Natural killer cell treated with Interleukin-12 subunit alpha and Interleukin-12 subunit beta and Interleukin-15 and Interleukin-18, amount 100 ng/mL, for 72 hours (primary cell): ENCODE data around the gene ATG16L1. TPM values are rescaled to one million over a fixed set of nuclear protein-coding genes. Genes with fewer than 3 reads are reported as not detected.

Experiments
- ATAC-seq, 2 donors: fragments of 150-1000 bp; cut with Tn5 transposase in 1 of 2; sonication (Bioruptor Pico), chemical (Tn5 transposase) in 1 of 2; 2 replicates each; pipeline ENCODE4 v1.10.0; 2021
- DNase-seq: peaks from one replicate; pipeline ENCODE4 v3.0.0; 2022; ENCODE audit warnings: low spot score
- H3K27ac Mint-ChIP-seq, 2 donors: 1 replicate in 1 of 2; 2 replicates in 1 of 2; pipeline ENCODE4 v1.8.0; 2022; ENCODE audit warnings: mixed read lengths in 2 of 2, mild to moderate bottlenecking in 1 of 2, moderate library complexity in 1 of 2
- H3K27me3 Mint-ChIP-seq, 2 donors: 1 replicate in 1 of 2; 2 replicates in 1 of 2; pipeline ENCODE4 v1.8.0; 2022; ENCODE audit warnings: mixed read lengths in 2 of 2
- H3K36me3 Mint-ChIP-seq: one replicate; pipeline ENCODE4 v1.8.0; 2022; ENCODE audit warnings: mixed read lengths
- H3K4me1 Mint-ChIP-seq, 2 donors: 1 replicate in 1 of 2; 2 replicates in 1 of 2; pipeline ENCODE4 v1.8.0; 2022; ENCODE audit warnings: low read depth in 2 of 2, mixed read lengths in 2 of 2, mild to moderate bottlenecking in 1 of 2
- H3K4me3 Mint-ChIP-seq: one replicate; pipeline ENCODE4 v1.8.0; 2022; ENCODE audit warnings: mixed read lengths
- H3K9me3 Mint-ChIP-seq: 2 replicates; pipeline ENCODE4 v1.8.0; 2022; ENCODE audit warnings: mixed read lengths
- total RNA-seq, 2 donors: library from RNA; stranded (reverse); gene quantifications; one replicate each; pipeline ENCODE4 v1.2.3, GENCODE V29; 2022

Gene ATG16L1
- total RNA-seq, 2 donors from 2014 or later: 39.5 to 78.6 TPM

- peaks cover 44% of the 10 kb centered on the region for H3K36me3 Mint-ChIP-seq
- DNase-seq (no peak), ATAC-seq (no peak)
- no peaks in the 10 kb centered on the region for H3K27me3 Mint-ChIP-seq
- peaks cover 54 to 66% of the 10 kb centered on the region in 2 donors for H3K4me1 Mint-ChIP-seq
- no peaks in the 10 kb centered on the region for H3K9me3 Mint-ChIP-seq
- peak overlapping the region; percentile 92 to 97 for H3K27ac Mint-ChIP-seq
- H3K4me3 Mint-ChIP-seq: no peak overlapping the region
Observed at GRCh38 chr2:233271693-233272092, 20.2 kb downstream of the ATG16L1 start.

DNA sequence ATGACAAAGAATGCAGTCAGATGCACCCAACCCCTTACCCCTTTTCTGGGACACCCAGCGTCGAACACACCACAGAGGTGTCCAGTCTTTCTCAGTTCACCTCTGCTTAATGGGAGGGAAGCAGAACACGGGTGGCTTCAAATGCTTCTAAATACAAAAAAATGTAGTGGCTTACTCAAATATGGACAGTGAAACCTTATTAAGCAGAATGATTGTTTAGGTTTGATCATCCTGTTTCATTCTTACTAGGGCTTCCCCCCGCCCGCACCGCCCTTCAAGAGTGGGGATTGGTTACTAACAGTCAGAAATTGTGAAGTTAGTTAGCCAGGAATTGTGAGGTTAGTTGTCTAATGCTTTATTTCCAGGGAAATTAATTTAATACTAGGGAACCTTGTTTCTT lies 21.6 kb downstream of the ATG16L1 start:
- ATAC-seq (peak in 1 of 2 donors; percentile 56), DNase-seq (no peak)
- Mint-ChIP-seq H3K27me3 (no peaks in the 10 kb centered on the region), H3K9me3 (no peaks in the 10 kb centered on the region), H3K27ac (peak overlapping the region; percentile 92 to 97), H3K4me1 (peaks cover 44 to 55% of the 10 kb centered on the region in 2 donors), H3K36me3 (peaks cover 50% of the 10 kb centered on the region), H3K4me3 (no peak overlapping the region)

- Mint-ChIP-seq H3K4me1 (peaks cover 30 to 39% of the 10 kb centered on the region in 2 donors), H3K4me3 (no peak overlapping the region), H3K27ac (no peak overlapping the region), H3K27me3 (no peaks in the 10 kb centered on the region), H3K9me3 (no peaks in the 10 kb centered on the region), H3K36me3 (peaks cover 51% of the 10 kb centered on the region)
- no peak for DNase-seq
- ATAC-seq: no peak
Observed at GRCh38 chr2:233275223-233275622, 23.8 kb downstream of the ATG16L1 start.

DNA sequence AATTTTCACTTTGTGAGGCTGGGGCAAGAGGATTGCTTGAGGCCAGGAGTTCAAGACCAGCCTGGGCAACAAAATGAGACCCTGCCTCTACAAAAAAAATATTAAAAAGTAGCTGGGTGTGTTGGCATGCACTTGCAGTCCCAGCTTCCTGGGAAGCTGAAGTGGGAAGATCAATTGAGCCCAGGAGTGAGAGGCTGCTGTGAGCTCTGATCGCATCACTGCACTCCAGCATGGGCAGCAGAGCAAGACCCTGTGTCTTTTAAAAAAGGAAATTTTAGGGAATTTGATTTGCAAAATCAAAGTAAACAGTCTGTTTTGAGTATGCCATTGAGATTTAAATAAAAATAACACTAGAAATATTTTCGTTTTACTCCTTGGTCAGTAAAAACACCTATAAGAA lies 27.4 kb downstream of the ATG16L1 start:
- H3K36me3 Mint-ChIP-seq: peaks cover 50% of the 10 kb centered on the region
- no peaks in the 10 kb centered on the region for H3K9me3 Mint-ChIP-seq
- H3K4me3 Mint-ChIP-seq: no peak overlapping the region
- H3K27me3 Mint-ChIP-seq: no peaks in the 10 kb centered on the region
- ATAC-seq: no peak
- peaks cover 26 to 30% of the 10 kb centered on the region in 2 donors for H3K4me1 Mint-ChIP-seq
- no peak for DNase-seq
- H3K27ac Mint-ChIP-seq: no peak overlapping the region

GRCh38 chr2:233280114-233280693 lies 28.7 kb downstream of the ATG16L1 start:
- DNase-seq (no peak), ATAC-seq (no peak)
- Mint-ChIP-seq H3K27me3 (no peaks in the 10 kb centered on the region), H3K36me3 (peaks cover 42% of the 10 kb centered on the region), H3K27ac (peak overlapping the region in 1 of 2 donors; percentile 13), H3K9me3 (no peaks in the 10 kb centered on the region), H3K4me1 (peaks cover 22 to 25% of the 10 kb centered on the region in 2 donors), H3K4me3 (no peak overlapping the region)

DNA sequence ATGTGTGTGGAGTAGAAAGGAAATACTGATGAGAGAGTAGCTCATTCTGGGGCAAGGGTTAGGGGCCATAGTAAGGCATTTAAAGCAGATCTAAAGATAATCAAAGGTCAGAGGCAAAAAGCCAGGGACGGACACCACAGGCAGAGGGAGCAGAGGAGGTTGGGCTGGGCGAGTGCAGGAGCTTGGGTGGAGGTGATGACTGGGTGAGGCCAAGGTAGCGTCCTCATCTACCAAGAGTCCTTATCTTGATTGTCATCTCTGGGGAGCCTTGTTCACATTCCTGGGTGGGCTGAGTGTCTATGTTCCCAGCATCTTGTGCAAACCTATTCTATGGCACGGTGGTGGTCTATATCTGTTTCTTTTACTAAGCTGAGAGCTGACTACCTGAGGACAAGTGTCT lies 30.1 kb downstream of the ATG16L1 start:
- DNase-seq (no peak), ATAC-seq (no peak)
- peak overlapping the region; percentile 1 to 13 for H3K27ac Mint-ChIP-seq
- H3K4me1 Mint-ChIP-seq: peaks cover 25% of the 10 kb centered on the region in 2 donors
- no peaks in the 10 kb centered on the region for H3K27me3 Mint-ChIP-seq
- no peak overlapping the region for H3K4me3 Mint-ChIP-seq
- H3K36me3 Mint-ChIP-seq: peaks cover 42% of the 10 kb centered on the region
- H3K9me3 Mint-ChIP-seq: no peaks in the 10 kb centered on the region

GRCh38 chr2:233281992-233282603 lies 30.6 kb downstream of the ATG16L1 start:
- Mint-ChIP-seq H3K4me3 (no peak overlapping the region), H3K4me1 (peaks cover 25 to 29% of the 10 kb centered on the region in 2 donors), H3K36me3 (peaks cover 42% of the 10 kb centered on the region), H3K27ac (peak overlapping the region; percentile 1 to 13), H3K9me3 (no peaks in the 10 kb centered on the region), H3K27me3 (no peaks in the 10 kb centered on the region)
- DNase-seq (no peak), ATAC-seq (peak in 1 of 2 donors; percentile 61)

DNA sequence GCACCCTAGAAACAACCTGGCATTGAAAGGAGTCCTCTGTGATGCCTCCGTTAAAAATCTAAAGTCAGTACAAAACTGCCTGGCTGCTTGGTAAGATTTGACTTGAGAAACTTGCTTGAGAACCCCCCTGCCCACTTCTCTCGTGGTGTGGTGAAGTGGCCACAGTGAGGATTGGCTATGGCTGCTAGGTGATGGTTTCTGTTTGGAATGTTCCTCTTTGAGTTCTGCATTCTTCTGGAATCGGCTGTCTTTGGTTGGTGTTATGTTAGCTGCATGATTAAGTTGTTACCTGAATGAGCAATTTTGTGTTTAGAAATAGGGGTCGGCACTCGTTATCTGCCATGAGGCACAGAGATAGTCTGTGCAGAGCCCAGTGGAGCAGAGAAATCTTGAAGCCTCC lies 34.4 kb downstream of the ATG16L1 start:
- Mint-ChIP-seq H3K27me3 (no peaks in the 10 kb centered on the region), H3K4me1 (peaks cover 26 to 31% of the 10 kb centered on the region in 2 donors), H3K27ac (no peak overlapping the region), H3K36me3 (peaks cover 39% of the 10 kb centered on the region), H3K9me3 (no peaks in the 10 kb centered on the region), H3K4me3 (no peak overlapping the region)
- DNase-seq (no peak), ATAC-seq (no peak)

DNA sequence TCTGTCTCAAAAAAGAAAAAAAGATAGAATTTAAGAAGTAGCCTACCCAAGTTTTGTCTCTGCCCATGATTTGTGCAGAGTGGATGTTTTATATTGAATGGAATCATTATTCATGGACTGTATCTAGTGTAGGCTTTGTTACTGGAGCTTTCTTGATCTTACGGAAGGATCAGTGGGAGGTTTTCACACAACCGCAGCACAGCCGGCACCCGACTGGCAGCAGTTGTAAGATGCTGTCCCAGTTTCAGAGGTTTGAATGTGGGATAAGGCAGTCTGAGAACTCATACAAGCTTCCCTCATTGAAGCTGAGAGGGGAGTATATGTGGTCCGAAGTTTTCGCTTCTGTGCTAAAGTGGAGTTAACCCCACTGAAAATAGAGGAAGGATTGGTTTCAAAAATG lies 36.4 kb downstream of the ATG16L1 start:
- Mint-ChIP-seq H3K9me3 (no peaks in the 10 kb centered on the region), H3K27ac (no peak overlapping the region), H3K36me3 (peaks cover 35% of the 10 kb centered on the region), H3K4me1 (peaks cover 10 to 16% of the 10 kb centered on the region in 2 donors), H3K27me3 (no peaks in the 10 kb centered on the region), H3K4me3 (no peak overlapping the region)
- no peak for DNase-seq
- no peak for ATAC-seq

GRCh38 chr2:233288663-233289062 lies 37.2 kb downstream of the ATG16L1 start:
- Mint-ChIP-seq H3K27me3 (no peaks in the 10 kb centered on the region), H3K36me3 (peaks cover 35% of the 10 kb centered on the region), H3K9me3 (no peaks in the 10 kb centered on the region), H3K27ac (peak overlapping the region in 1 of 2 donors; percentile 56), H3K4me1 (peaks cover 7 to 13% of the 10 kb centered on the region in 2 donors), H3K4me3 (no peak overlapping the region)
- ATAC-seq: no peak
- no peak for DNase-seq

DNA sequence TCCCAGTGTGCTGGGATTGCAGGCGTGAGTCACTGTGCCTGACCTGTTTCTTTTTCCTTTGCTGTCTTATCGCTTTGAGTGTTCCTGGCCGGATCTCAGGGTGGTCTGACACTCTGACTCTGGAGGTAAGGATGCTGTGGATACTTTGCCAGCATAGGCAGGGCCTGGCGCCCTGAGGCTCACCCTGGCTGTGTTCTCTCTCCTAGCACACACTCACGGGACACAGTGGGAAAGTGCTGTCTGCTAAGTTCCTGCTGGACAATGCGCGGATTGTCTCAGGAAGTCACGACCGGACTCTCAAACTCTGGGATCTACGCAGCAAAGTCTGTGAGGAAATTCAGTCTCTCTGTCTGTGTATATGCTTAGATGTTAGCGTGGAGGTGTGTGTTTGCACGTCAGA lies 38.2 kb downstream of the ATG16L1 start:
- Mint-ChIP-seq H3K27ac (no peak overlapping the region), H3K4me3 (no peak overlapping the region), H3K36me3 (peaks cover 42% of the 10 kb centered on the region), H3K27me3 (no peaks in the 10 kb centered on the region), H3K9me3 (no peaks in the 10 kb centered on the region), H3K4me1 (peaks cover 7 to 13% of the 10 kb centered on the region in 2 donors)
- DNase-seq: no peak
- ATAC-seq: no peak

GRCh38 chr2:233290051-233290845 lies 38.8 kb downstream of the ATG16L1 start:
- DNase-seq (no peak), ATAC-seq (no peak)
- H3K4me3 Mint-ChIP-seq: no peak overlapping the region
- H3K36me3 Mint-ChIP-seq: peaks cover 36% of the 10 kb centered on the region
- H3K4me1 Mint-ChIP-seq: peaks cover 7 to 13% of the 10 kb centered on the region in 2 donors
- no peaks in the 10 kb centered on the region for H3K27me3 Mint-ChIP-seq
- H3K27ac Mint-ChIP-seq: peak overlapping the region; percentile 9 to 49
- H3K9me3 Mint-ChIP-seq: no peaks in the 10 kb centered on the region

GRCh38 chr2:233295891-233296290 lies 44.4 kb downstream of the ATG16L1 start:
- Mint-ChIP-seq H3K4me3 (no peak overlapping the region), H3K36me3 (peaks cover 22% of the 10 kb centered on the region), H3K27ac (no peak overlapping the region), H3K4me1 (peaks cover 0 to 2% of the 10 kb centered on the region in 2 donors), H3K27me3 (no peaks in the 10 kb centered on the region), H3K9me3 (no peaks in the 10 kb centered on the region)
- ATAC-seq (no peak), DNase-seq (no peak)

- ATAC-seq: no peak
- no peak overlapping the region for H3K4me3 Mint-ChIP-seq
- H3K4me1 Mint-ChIP-seq: no peaks in the 10 kb centered on the region
- H3K27me3 Mint-ChIP-seq: no peaks in the 10 kb centered on the region
- DNase-seq: no peak
- H3K36me3 Mint-ChIP-seq: peaks cover 17% of the 10 kb centered on the region
- H3K9me3 Mint-ChIP-seq: no peaks in the 10 kb centered on the region
- no peak overlapping the region for H3K27ac Mint-ChIP-seq
Observed at GRCh38 chr2:233297076-233297475, 45.6 kb downstream of the ATG16L1 start.
